ENCODE measurements around the gene LMAN1. TPM values are rescaled to one million over a fixed set of nuclear protein-coding genes. Genes with fewer than 3 reads are reported as not detected.

Gene LMAN1
- total and polyA plus RNA-seq, 2 of the 4 experiments (the other 2 are of a cell fraction) = 83.1 to 213 TPM

DNA sequence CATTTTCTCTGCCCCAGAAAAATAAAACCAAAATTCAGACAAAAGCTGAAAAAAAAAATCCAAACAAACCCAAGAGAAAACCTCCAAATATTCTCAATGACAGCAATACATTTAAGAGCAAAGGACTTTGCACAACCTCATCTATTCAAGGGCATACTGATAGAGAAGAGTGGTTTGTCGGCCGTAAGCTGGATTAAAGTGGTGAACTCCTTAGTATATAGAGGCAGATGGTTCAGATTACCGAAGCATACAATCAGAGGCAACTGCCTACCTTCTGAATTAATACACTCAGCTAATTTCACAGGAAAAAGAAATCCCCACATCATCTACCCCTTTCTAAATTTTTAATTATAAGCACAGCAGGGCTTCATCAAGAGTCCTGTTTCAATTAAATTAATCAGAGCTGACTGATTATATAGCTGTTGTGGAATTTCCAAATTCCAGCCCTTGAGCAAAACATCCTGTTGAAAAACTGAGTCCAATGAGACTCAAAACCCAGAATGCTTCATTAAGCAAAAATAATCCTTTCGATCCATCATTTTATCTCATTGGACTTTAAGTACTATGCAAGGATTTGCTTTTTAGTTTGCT lies 40.5 kb downstream of the LMAN1 start, which contains the start of gene CPLX4:
Gene CPLX4, minus strand, starts transcription at position 190 of the 591 bp plus-strand sequence. Its CDS starts 187 bp downstream, at position 3.
- H3K9ac ChIP-seq (ENCODE audit: low read depth, low read length) = no peak within 1 kb of the TSS
- H2AFZ ChIP-seq (replicated peaks; ENCODE audit: low read length, poor library complexity) = no peak within 1 kb of the TSS
- H4K8ac ChIP-seq (ENCODE audit: low read depth in 2 of 2, low read length in 2 of 2) = no peak within 1 kb of the TSS
- H3K4ac ChIP-seq (ENCODE audit: low read depth, low read length) = no peak within 1 kb of the TSS
- TF ChIP-seq SMC3 (IDR thresholded peaks at IDR 0.05; ENCODE audit: low read depth, low read length) = no peak
- no peak for TF ChIP-seq CHD1 (IDR thresholded peaks at IDR 0.05; ENCODE audit: low read depth, low read length)
- TF ChIP-seq, protein P1, sequence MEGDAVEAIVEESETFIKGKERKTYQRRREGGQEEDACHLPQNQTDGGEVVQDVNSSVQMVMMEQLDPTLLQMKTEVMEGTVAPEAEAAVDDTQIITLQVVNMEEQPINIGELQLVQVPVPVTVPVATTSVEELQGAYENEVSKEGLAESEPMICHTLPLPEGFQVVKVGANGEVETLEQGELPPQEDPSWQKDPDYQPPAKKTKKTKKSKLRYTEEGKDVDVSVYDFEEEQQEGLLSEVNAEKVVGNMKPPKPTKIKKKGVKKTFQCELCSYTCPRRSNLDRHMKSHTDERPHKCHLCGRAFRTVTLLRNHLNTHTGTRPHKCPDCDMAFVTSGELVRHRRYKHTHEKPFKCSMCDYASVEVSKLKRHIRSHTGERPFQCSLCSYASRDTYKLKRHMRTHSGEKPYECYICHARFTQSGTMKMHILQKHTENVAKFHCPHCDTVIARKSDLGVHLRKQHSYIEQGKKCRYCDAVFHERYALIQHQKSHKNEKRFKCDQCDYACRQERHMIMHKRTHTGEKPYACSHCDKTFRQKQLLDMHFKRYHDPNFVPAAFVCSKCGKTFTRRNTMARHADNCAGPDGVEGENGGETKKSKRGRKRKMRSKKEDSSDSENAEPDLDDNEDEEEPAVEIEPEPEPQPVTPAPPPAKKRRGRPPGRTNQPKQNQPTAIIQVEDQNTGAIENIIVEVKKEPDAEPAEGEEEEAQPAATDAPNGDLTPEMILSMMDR (conservative IDR thresholded peaks at IDR 0.05; ENCODE audit: low read depth, low read length) = no peak
- TF ChIP-seq, protein P2, sequence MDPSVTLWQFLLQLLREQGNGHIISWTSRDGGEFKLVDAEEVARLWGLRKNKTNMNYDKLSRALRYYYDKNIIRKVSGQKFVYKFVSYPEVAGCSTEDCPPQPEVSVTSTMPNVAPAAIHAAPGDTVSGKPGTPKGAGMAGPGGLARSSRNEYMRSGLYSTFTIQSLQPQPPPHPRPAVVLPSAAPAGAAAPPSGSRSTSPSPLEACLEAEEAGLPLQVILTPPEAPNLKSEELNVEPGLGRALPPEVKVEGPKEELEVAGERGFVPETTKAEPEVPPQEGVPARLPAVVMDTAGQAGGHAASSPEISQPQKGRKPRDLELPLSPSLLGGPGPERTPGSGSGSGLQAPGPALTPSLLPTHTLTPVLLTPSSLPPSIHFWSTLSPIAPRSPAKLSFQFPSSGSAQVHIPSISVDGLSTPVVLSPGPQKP (IDR thresholded peaks at IDR 0.05; ENCODE audit: borderline replicate concordance, low read depth, low read length) = no peak
- no peak for TF ChIP-seq CEBPB (IDR thresholded peaks at IDR 0.05; ENCODE audit: low read depth, low read length)
- no peak for TF ChIP-seq NFE2L2 (IDR thresholded peaks at IDR 0.05; ENCODE audit: low read depth, low read length)
- TF ChIP-seq POLR2A (IDR thresholded peaks at IDR 0.05; ENCODE audit: low read depth, low read length) = no peak
- no peak for TF ChIP-seq FOS (IDR thresholded peaks at IDR 0.05; ENCODE audit: low read depth, low read length)
- no peaks in the 10 kb centered on the region for H3K9me3 ChIP-seq (ENCODE audit: control insufficient read depth, insufficient read depth, low read length)
- H3K36me3 ChIP-seq (ENCODE audit: control insufficient read depth, insufficient read depth, low read length) = no peaks in the 10 kb centered on the region
- peaks cover 19% of the 10 kb centered on the region for H3K27me3 ChIP-seq (ENCODE audit: control insufficient read depth, insufficient read depth, low read length)
- no peak within 1 kb of the TSS for H2BK15ac ChIP-seq (ENCODE audit: low read depth, low read length)
- no peaks in the 10 kb centered on the region for H4K20me1 ChIP-seq (ENCODE audit: insufficient read depth, low read length)
- no peak within 1 kb of the TSS for H3K23ac ChIP-seq (ENCODE audit: low read depth, low read length)
- ChIA-PET CTCF (interaction anchor here (1.2 to 3.1 kb wide), 2 partner anchors 84 to 469 kb away, joined by 3 to 9 read pairs; no protein-coding TSS in a partner anchor), POLR2A (ENCODE audit: unreplicated experiment) (no interaction called here)
- H3K18ac ChIP-seq (ENCODE audit: low read depth, low read length) = no peak within 1 kb of the TSS
- no peak within 1 kb of the TSS for H2BK20ac ChIP-seq (ENCODE audit: low read depth, low read length)
- no peak within 1 kb of the TSS for H2AK9ac ChIP-seq (replicated peaks; ENCODE audit: low read depth, low read length, poor library complexity)
- no peak within 1 kb of the TSS for H3K14ac ChIP-seq (replicated peaks; ENCODE audit: low read depth, low read length)
- no peaks in the 10 kb centered on the region for H3K4me1 ChIP-seq (ENCODE audit: control insufficient read depth, insufficient read depth, low read length)
- intact Hi-C loops (cut with micrococcal nuclease) = loop anchor here (5.0 kb wide), 1 partner anchor 64 kb away; no protein-coding TSS in a partner anchor
- no peak within 1 kb of the TSS for H4K91ac ChIP-seq (ENCODE audit: insufficient read depth, low read depth, low read length)
- DNase-seq = no peak
- no peaks in the 10 kb centered on the region for H3K9me1 ChIP-seq (ENCODE audit: insufficient read depth, low read length)
- whole genome bisulfite sequencing, 2 experiments (ENCODE audit: extremely low coverage in 2 of 2, insufficient read length in 1 of 2) = no CpG with 5 or more reads among the region's 4 CpGs
- in situ Hi-C loops (cut with MboI; ENCODE audit: low sequenced_read_pairs) = no loop called here
- no peak within 1 kb of the TSS for H2BK5ac ChIP-seq (ENCODE audit: low read depth, low read length, poor library complexity, severe bottlenecking)
- H3K79me1 ChIP-seq (ENCODE audit: low read depth in 1 of 2, low read length in 2 of 2) = no peaks in the 10 kb centered on the region
- H3K4me2 ChIP-seq (ENCODE audit: low read depth, low read length) = no peak within 1 kb of the TSS
- no peak within 1 kb of the TSS for H3K56ac ChIP-seq (ENCODE audit: extremely low read depth, insufficient read depth, low read length)
- H2AK5ac ChIP-seq (ENCODE audit: low read depth, low read length) = no peak within 1 kb of the TSS
- H4K5ac ChIP-seq (ENCODE audit: low read depth, low read length) = no peak within 1 kb of the TSS
- ATAC-seq (ENCODE audit: low read depth) = no peak
- H3K27ac ChIP-seq (ENCODE audit: insufficient read depth, low read length) = no peak within 1 kb of the TSS
- no TSS peak for BruUV-seq (replicated peaks)
- no peak within 1 kb of the TSS for H2BK120ac ChIP-seq (ENCODE audit: low read depth, low read length)
- dilution Hi-C loops (cut with HindIII; ENCODE audit: low sequenced_read_pairs, unreplicated experiment) = no loop called here
- H3K4me3 ChIP-seq (ENCODE audit: insufficient read depth, low read depth, low read length) = no peak within 1 kb of the TSS
